Activated T-cell treated with anti-CD3 and anti-CD28 coated beads, Interleukin-2, amount 50 U/mL, for 48 hours (primary cell): ENCODE measurements around the gene CEBPA.
A peak's percentile ranks its signal among the peaks of the same experiment; 100 is the strongest.

ENCODE experiments used
- DNase-seq, 2 experiments: peaks; one replicate each; pipeline ENCODE4 v3.0.0-alpha.2; 2020

Gene CEBPA

DNA sequence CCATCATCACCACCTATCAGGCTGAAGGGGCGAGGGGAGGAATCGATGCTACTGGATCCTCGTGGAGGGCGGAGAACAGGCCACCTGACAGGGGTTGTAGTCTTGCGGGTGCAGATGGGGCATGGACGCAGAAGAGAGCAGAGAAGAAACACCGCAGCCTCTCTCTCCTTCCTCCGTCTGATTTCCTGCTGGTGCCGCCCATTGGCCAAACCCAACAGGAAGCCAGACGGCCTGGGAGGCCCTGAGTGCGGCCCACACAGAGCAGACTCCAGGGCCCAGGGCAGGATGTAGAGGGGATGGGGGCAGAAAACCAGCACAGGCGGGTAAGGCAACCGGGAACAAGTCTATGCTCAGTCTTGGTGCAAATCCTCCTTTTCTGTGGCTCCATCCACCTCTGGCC lies 15.4 kb downstream of the CEBPA start:
- DNase-seq = peak in 1 of 2 experiments; percentile 29

DNA sequence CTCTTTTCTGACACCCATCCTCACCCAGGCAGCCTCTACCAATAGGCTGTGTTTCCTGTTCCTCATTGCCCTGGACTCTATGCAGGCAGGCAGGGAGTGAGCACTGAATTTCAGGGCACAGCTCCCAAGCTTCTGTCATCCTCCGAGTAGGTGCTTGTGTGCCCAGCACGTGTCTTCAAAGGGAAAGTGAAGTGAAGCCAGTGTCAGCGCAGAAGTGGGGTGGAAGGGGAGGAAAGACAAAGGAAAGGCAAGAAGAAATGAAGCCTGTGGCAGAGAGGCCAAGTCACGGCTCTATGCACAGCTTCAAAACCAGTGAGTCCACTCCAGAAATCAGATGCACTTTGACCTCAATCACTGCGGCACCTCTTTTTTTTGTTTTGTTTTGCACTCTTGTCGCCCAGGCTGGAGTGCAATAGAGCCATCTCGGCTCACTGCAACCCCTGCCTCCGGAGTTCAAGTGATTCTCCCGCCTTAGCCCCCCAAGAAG lies 16.9 kb downstream of the CEBPA start:
- DNase-seq = no peak

DNA sequence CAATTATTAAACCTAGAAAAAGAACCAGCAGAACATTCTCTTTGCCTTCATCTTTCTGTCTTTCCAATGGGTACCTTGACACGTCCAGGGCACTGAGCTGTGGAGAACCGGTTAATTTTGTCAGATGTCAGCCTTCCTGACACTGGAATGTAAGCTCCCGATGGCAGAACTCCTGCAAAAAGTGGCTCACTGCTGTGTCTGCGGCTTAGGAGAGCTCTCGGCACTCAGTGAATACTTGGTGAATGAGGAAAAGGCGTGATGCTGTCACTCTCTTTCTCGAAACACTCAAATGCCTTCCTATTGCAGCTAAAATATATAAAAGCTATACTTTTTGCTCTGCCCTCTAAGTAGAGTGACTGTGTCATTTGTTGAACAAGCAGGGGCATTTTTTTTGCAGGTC lies 17.6 kb downstream of the CEBPA start:
- no peak for DNase-seq

DNA sequence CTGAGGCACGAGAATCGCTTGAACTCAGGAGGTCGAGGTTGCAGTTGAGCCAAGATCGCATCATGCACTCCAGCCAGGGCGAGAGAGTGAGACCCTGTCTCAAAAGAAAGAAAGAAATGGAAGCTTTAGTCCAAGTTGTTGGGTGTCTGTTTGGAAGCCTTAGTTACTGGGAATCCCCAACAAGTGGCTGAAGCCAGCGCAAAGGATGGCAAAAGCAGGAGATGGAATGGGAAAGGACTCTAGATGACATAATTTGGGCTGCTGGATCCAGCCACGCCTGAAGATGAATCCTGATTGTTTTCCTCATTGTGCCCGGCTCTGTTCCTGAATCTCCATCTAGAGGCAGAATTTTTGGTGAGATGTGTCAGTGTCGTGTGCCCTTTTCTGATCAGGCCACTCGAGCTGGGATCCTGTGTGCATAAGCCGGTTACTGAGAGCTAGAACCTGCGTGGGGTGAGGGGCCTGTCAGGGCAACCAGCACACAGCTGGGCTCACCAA lies 18.1 kb downstream of the CEBPA start:
- DNase-seq = no peak

DNA sequence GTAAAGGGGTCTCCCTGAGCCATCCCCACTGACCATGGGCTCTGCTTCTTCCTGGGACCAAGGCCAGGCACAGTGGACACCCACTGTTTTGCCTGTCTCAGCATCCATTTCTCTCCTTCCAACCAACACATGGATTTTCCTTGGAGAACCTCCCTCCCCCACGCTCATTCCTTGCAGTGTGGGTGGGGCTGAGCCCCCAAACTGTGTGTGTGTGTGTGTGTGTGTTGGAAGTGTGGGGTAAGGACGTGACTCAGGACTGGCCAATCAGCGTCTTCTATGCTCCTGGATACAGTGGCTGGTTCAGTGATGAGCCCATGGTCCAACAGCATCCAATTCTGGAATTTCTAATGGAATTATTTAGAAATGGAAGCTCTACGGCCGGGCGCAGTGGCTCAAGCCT lies 18.7 kb downstream of the CEBPA start:
- DNase-seq = no peak

- DNase-seq = no peak
Measured at GRCh38 chr19:33282036-33282671, 20.2 kb downstream of the CEBPA start.

GRCh38 chr19:33281296-33281926 lies 20.9 kb downstream of the CEBPA start:
- no peak for DNase-seq

- peak; percentile 65 to 71 for DNase-seq
Measured at GRCh38 chr19:33280351-33280921, 21.9 kb downstream of the CEBPA start.

GRCh38 chr19:33279430-33280350 lies 22.6 kb downstream of the CEBPA start:
- DNase-seq = no peak

- no peak for DNase-seq
Measured at GRCh38 chr19:33278403-33279269, 23.7 kb downstream of the CEBPA start.

DNA sequence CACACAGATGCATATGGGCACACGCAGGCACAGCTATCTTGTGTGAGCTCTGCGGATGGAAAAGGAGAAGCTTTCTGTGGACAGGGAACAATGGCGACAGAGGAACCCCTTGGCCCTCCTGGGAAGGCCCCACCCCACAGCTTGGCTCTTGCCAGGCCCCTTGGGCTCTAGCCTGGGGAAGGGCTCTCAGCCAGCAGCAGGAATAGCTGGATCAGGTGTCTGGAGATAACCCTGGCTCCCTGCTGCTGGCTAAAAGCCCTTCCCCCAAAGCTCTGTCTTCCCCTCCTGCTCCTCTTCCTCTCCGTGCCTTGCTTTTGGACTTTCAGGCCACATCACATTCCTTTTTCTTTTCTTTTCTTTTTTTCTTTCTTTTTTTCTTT lies 24.3 kb downstream of the CEBPA start:
- DNase-seq = no peak

DNA sequence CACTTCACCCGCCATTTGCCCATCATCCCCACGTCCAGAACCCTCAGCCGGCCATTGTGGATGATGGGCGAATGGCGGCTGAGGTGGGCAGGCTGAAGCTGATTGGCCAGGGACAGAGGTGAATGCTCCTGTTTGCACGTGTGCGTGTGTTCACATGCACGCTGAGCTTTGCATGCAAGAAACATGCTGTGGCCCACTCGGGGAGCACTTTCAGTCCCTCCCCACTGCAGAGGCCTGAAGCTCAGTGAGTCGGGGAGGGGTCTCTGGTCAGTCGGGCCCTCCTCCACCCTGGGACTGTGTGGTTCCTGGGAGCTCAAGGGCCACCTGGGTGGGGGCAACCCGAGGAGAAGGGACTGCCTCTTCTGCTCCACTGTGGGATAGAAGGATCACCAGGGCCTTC lies 24.9 kb downstream of the CEBPA start:
- DNase-seq = no peak

GRCh38 chr19:33275933-33276619 lies 26.3 kb downstream of the CEBPA start:
- DNase-seq = no peak

- no peak for DNase-seq
Measured at GRCh38 chr19:33275559-33275932, 26.8 kb downstream of the CEBPA start.

- DNase-seq = no peak
Measured at GRCh38 chr19:33274663-33275558, 27.4 kb downstream of the CEBPA start.

DNA sequence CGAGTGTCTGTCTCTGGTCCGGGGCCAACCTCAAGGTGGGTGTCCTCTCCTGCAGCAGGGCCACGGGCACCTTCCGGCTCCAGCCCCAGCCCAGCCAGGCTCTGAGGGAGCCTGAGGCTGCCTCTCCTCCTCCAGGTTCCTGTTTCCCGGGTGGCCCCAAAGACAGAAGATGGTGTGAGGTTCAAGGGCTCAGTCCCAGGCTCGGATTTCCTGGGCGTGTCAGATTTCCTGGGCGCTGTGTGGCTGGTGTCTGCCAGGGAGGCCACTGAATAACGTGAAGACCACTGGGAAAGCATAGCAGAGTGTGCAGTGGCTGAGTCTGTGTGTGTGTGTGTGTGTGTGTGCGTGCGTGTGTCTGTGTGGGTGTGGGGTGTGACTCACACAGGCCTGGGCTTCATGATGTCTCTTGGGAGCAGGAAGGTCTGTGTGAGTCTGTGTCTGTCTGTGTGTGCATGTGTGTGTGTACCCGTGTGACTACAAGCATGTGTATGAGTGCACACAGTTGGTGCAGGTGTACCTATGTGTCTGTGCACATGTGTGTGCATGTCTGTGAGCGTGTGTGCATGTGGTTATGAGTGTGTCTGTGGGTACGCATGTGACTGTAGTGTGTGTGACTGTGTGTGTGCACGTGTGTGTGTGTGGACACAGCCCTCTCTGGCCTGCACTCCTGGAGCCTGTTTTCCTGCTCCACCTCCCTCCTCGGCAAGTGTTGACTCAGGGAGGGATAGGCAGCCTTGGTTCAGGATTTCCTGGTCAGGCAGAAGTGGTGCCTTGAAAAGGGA lies 28.3 kb downstream of the CEBPA start:
- peak; percentile 66 to 71 for DNase-seq

DNA sequence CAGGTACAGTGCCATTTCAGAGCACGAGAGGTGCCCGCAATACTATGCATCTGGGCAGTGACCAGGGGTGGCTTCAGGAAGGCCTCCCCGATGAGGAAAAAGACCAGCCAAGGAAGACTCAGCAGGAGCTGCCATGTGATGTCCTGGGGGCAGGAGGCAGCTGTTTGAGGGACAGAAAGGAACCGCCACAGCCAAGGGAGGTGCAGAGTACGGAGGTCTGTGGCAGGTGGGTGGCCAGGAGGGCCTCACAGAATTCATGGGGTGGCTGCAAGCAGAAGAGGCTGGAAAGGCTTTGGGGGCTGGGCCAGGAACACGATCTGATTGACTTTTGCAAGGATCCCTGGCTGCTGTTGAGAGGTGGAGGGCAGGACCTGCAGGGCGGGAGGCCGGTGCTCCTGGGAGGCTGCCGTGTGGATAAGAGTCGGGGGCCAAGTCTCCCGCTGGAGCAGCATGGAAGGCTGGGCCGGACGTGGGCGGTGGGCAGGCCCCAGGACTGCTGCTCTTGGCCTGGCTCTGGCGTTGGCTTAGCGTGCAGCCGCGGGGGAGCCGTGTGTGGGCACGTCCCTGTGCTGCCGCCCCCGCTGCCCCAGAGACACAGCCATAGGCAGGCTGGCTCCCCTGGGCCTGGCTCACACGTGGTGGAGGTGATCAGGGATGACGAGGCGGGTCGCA lies 29.1 kb downstream of the CEBPA start:
- DNase-seq = no peak

GRCh38 chr19:33271246-33272021 lies 30.9 kb downstream of the CEBPA start:
- no peak for DNase-seq
